ENCODE results near the gene VWA8.
A peak's percentile ranks its signal among the peaks of the same experiment; 100 is the strongest.

VWA8 gene

GRCh38 chr13:41597348-41598041 lies 363.4 kb downstream of the VWA8 start:
- no peaks in the 10 kb centered on the region for H3K9me3 ChIP-seq (ENCODE audit: insufficient read depth, low read depth, low read length)
- H3K4me1 ChIP-seq (ENCODE audit: insufficient read depth, low read length), result no peaks in the 10 kb centered on the region
- H3K9ac ChIP-seq (ENCODE audit: low read depth, low read length), result no peak overlapping the region
- no peak overlapping the region for H3K27ac ChIP-seq (ENCODE audit: low read depth, low read length)
- H3K27me3 ChIP-seq (ENCODE audit: insufficient read depth, low read length), result no peaks in the 10 kb centered on the region
- no peaks in the 10 kb centered on the region for H3K36me3 ChIP-seq (ENCODE audit: insufficient read depth, low read length)
- 100% methylated on average over 2 of the region's 2 CpGs for WGBS
- H3K4me3 ChIP-seq (ENCODE audit: low read length), result no peak overlapping the region

GRCh38 chr13:41596190-41596589 lies 364.7 kb downstream of the VWA8 start:
- Histone ChIP-seq H3K27me3 (ENCODE audit: insufficient read depth, low read length) (no peaks in the 10 kb centered on the region), H3K4me3 (ENCODE audit: low read length) (no peak overlapping the region), H3K9me3 (ENCODE audit: insufficient read depth, low read depth, low read length) (no peaks in the 10 kb centered on the region), H3K36me3 (ENCODE audit: insufficient read depth, low read length) (no peaks in the 10 kb centered on the region), H3K27ac (ENCODE audit: low read depth, low read length) (no peak overlapping the region), H3K9ac (ENCODE audit: low read depth, low read length) (no peak overlapping the region), H3K4me1 (ENCODE audit: insufficient read depth, low read length) (no peaks in the 10 kb centered on the region)

- WGBS, result 100% methylated on average over 1 of the region's 1 CpG
Measured at GRCh38 chr13:41595298-41595697, 365.6 kb downstream of the VWA8 start.

DNA sequence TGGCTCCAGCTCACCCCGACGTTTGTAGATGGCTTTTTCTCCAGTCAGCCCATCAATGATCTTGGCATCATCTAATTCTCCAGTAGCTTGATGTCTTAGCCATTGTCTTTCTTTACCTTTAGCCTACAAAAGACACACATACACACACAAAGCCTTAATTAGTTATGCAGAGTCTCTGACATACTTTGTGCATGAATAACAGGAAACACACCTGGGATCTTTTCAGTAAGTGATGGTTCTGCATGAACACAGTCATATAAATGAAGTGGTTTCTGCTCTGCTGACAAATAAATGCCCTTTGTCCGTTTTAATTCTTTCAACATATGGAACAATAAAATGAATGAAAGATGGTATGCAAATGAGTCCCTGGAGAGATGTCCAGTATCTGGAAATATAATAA lies 370.3 kb downstream of the VWA8 start:
- H3K36me3 ChIP-seq (ENCODE audit: insufficient read depth, low read length), result no peaks in the 10 kb centered on the region; the same call in 1 of the 2 replicates
- peaks cover 9% of the 10 kb centered on the region; the same call in 1 of the 2 replicates for H3K4me1 ChIP-seq (ENCODE audit: insufficient read depth, low read length)
- WGBS, result 92% methylated on average over 3 of the region's 3 CpGs
- H3K4me3 ChIP-seq (ENCODE audit: low read length), result no peak overlapping the region
- H3K9me3 ChIP-seq (ENCODE audit: insufficient read depth, low read depth, low read length), result no peaks in the 10 kb centered on the region
- no peak overlapping the region for H3K9ac ChIP-seq (ENCODE audit: low read depth, low read length)
- 0 out of 2 replicates have a peak overlapping the region, but pooled peaks have one; percentile 10 for H3K27ac ChIP-seq (ENCODE audit: low read depth, low read length)
- no peaks in the 10 kb centered on the region for H3K27me3 ChIP-seq (ENCODE audit: insufficient read depth, low read length)

More at GRCh38 chr13:41595298-41595697, 365.6 kb downstream of the VWA8 start:
- H3K27me3 ChIP-seq (ENCODE audit: insufficient read depth, low read length), result no peaks in the 10 kb centered on the region
- H3K4me1 ChIP-seq (ENCODE audit: insufficient read depth, low read length), result 0 out of 2 replicates have a peak, but pooled peaks cover 3% of the 10 kb centered on the region
- no peak overlapping the region for H3K9ac ChIP-seq (ENCODE audit: low read depth, low read length)
- H3K9me3 ChIP-seq (ENCODE audit: insufficient read depth, low read depth, low read length), result no peaks in the 10 kb centered on the region
- H3K36me3 ChIP-seq (ENCODE audit: insufficient read depth, low read length), result no peaks in the 10 kb centered on the region
- no peak overlapping the region for H3K27ac ChIP-seq (ENCODE audit: low read depth, low read length)
- H3K4me3 ChIP-seq (ENCODE audit: low read length), result no peak overlapping the region

DNA sequence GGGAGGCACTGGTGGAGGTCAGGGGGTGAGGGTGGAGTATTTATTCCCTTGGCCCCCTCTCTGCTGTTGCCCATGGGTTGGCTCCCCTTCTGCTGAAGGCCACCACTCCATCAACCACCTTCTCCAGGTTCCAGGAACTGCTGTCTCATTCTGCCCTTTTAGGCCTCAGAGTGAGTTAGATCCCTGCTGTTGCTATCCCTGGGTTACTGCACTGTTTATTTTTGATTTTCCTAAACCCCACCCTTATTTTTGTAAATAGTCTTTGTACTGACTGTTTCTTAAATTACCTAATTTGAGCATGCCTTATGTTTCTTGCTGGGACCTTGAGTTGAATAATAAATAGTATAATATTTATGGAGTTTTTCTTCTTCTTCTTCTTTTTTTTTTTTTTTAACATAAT lies 370.8 kb downstream of the VWA8 start:
- Histone ChIP-seq H3K27me3 (ENCODE audit: insufficient read depth, low read length) (no peaks in the 10 kb centered on the region), H3K4me1 (ENCODE audit: insufficient read depth, low read length) (peaks cover 9% of the 10 kb centered on the region; the same call in 1 of the 2 replicates), H3K9ac (ENCODE audit: low read depth, low read length) (no peak overlapping the region), H3K36me3 (ENCODE audit: insufficient read depth, low read length) (no peaks in the 10 kb centered on the region; the same call in 1 of the 2 replicates), H3K4me3 (ENCODE audit: low read length) (no peak overlapping the region), H3K27ac (ENCODE audit: low read depth, low read length) (no peak overlapping the region), H3K9me3 (ENCODE audit: insufficient read depth, low read depth, low read length) (no peaks in the 10 kb centered on the region)

GRCh38 chr13:41589434-41589833 lies 371.5 kb downstream of the VWA8 start:
- H3K27ac ChIP-seq (ENCODE audit: low read depth, low read length), result no peak overlapping the region; the same call in 1 of the 2 replicates
- no peaks in the 10 kb centered on the region for H3K27me3 ChIP-seq (ENCODE audit: insufficient read depth, low read length)
- H3K9me3 ChIP-seq (ENCODE audit: insufficient read depth, low read depth, low read length), result no peaks in the 10 kb centered on the region
- WGBS, result 93% methylated on average over 3 of the region's 3 CpGs
- H3K9ac ChIP-seq (ENCODE audit: low read depth, low read length), result no peak overlapping the region
- no peak overlapping the region for H3K4me3 ChIP-seq (ENCODE audit: low read length)
- H3K4me1 ChIP-seq (ENCODE audit: insufficient read depth, low read length), result peaks cover 9% of the 10 kb centered on the region; the same call in 1 of the 2 replicates
- no peaks in the 10 kb centered on the region; the same call in 1 of the 2 replicates for H3K36me3 ChIP-seq (ENCODE audit: insufficient read depth, low read length)

GRCh38 chr13:41588899-41589298 lies 372.0 kb downstream of the VWA8 start:
- Histone ChIP-seq H3K9ac (ENCODE audit: low read depth, low read length) (no peak overlapping the region), H3K27ac (ENCODE audit: low read depth, low read length) (no peak overlapping the region; the same call in 1 of the 2 replicates)
- 85% methylated on average over 1 of the region's 2 CpGs for WGBS

GRCh38 chr13:41588448-41588847 lies 372.5 kb downstream of the VWA8 start:
- Histone ChIP-seq H3K36me3 (ENCODE audit: insufficient read depth, low read length) (no peaks in the 10 kb centered on the region; the same call in 1 of the 2 replicates), H3K27me3 (ENCODE audit: insufficient read depth, low read length) (no peaks in the 10 kb centered on the region), H3K4me1 (ENCODE audit: insufficient read depth, low read length) (peaks cover 9% of the 10 kb centered on the region; the same call in 1 of the 2 replicates), H3K4me3 (ENCODE audit: low read length) (no peak overlapping the region), H3K9ac (ENCODE audit: low read depth, low read length) (no peak overlapping the region), H3K9me3 (ENCODE audit: insufficient read depth, low read depth, low read length) (no peaks in the 10 kb centered on the region), H3K27ac (ENCODE audit: low read depth, low read length) (no peak overlapping the region)
- no CpG with 5 or more reads among the region's 1 CpG for WGBS

More at GRCh38 chr13:41588899-41589298, 372.0 kb downstream of the VWA8 start:
- no peaks in the 10 kb centered on the region for H3K27me3 ChIP-seq (ENCODE audit: insufficient read depth, low read length)
- H3K9me3 ChIP-seq (ENCODE audit: insufficient read depth, low read depth, low read length), result no peaks in the 10 kb centered on the region
- peaks cover 9% of the 10 kb centered on the region; the same call in 1 of the 2 replicates for H3K4me1 ChIP-seq (ENCODE audit: insufficient read depth, low read length)
- no peak overlapping the region for H3K4me3 ChIP-seq (ENCODE audit: low read length)
- H3K36me3 ChIP-seq (ENCODE audit: insufficient read depth, low read length), result no peaks in the 10 kb centered on the region; the same call in 1 of the 2 replicates

- no peak overlapping the region for H3K9ac ChIP-seq (ENCODE audit: low read depth, low read length)
- 94% methylated on average over 9 of the region's 9 CpGs for WGBS
- no peak overlapping the region for H3K27ac ChIP-seq (ENCODE audit: low read depth, low read length)
- peaks cover 9% of the 10 kb centered on the region; the same call in 1 of the 2 replicates for H3K4me1 ChIP-seq (ENCODE audit: insufficient read depth, low read length)
- H3K27me3 ChIP-seq (ENCODE audit: insufficient read depth, low read length), result no peaks in the 10 kb centered on the region
- no peaks in the 10 kb centered on the region; the same call in 1 of the 2 replicates for H3K36me3 ChIP-seq (ENCODE audit: insufficient read depth, low read length)
- H3K9me3 ChIP-seq (ENCODE audit: insufficient read depth, low read depth, low read length), result no peaks in the 10 kb centered on the region
- no peak overlapping the region for H3K4me3 ChIP-seq (ENCODE audit: low read length)
Measured at GRCh38 chr13:41587490-41587889, 373.4 kb downstream of the VWA8 start.

DNA sequence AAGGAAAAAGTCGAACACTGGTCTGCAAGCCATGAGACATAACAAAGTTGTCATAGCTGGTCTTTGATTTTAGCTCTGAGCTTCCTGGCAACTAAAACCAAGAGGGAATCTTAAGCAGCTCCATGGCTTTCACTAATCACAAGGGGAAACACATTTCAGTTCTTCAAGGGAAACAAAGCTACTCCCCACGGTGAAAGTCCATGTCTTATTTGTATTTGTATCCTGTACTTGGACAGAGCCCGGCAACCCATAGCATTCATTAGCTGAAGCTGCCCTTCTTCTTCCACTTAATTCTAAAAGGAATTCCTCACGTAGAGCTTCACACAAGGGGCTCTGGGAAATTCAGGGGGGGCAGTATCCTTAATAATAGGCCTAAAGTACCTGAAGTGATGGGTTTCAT lies 374.7 kb downstream of the VWA8 start:
- Histone ChIP-seq H3K27ac (ENCODE audit: low read depth, low read length) (no peak overlapping the region), H3K4me1 (ENCODE audit: insufficient read depth, low read length) (peaks cover 9% of the 10 kb centered on the region; the same call in 1 of the 2 replicates), H3K36me3 (ENCODE audit: insufficient read depth, low read length) (no peaks in the 10 kb centered on the region; the same call in 1 of the 2 replicates), H3K9me3 (ENCODE audit: insufficient read depth, low read depth, low read length) (no peaks in the 10 kb centered on the region), H3K4me3 (ENCODE audit: low read length) (no peak overlapping the region), H3K9ac (ENCODE audit: low read depth, low read length) (no peak overlapping the region), H3K27me3 (ENCODE audit: insufficient read depth, low read length) (no peaks in the 10 kb centered on the region)
- WGBS, result 91% methylated on average over 4 of the region's 4 CpGs

GRCh38 chr13:41582027-41582463 lies 378.9 kb downstream of the VWA8 start:
- H3K36me3 ChIP-seq (ENCODE audit: insufficient read depth, low read length), result no peaks in the 10 kb centered on the region
- no peaks in the 10 kb centered on the region; the same call in 1 of the 2 replicates for H3K4me1 ChIP-seq (ENCODE audit: insufficient read depth, low read length)
- no peaks in the 10 kb centered on the region for H3K9me3 ChIP-seq (ENCODE audit: insufficient read depth, low read depth, low read length)
- WGBS, result 93% methylated on average over 6 of the region's 6 CpGs
- no peak overlapping the region for H3K4me3 ChIP-seq (ENCODE audit: low read length)
- H3K9ac ChIP-seq (ENCODE audit: low read depth, low read length), result no peak overlapping the region
- H3K27ac ChIP-seq (ENCODE audit: low read depth, low read length), result no peak overlapping the region
- H3K27me3 ChIP-seq (ENCODE audit: insufficient read depth, low read length), result no peaks in the 10 kb centered on the region
